Panc1 (cell line): ENCODE measurements around the gene TIMM29. TPM values are rescaled to one million over a fixed set of nuclear protein-coding genes. Genes with fewer than 3 reads are reported as not detected.

ENCODE experiments used
- ATAC-seq: fragments of 200-7000 bp; cut with Tn5 transposase; 2 replicates; pipeline ENCODE4 v1.9.1; 2020; ENCODE audit warnings: mild to moderate bottlenecking, moderate library complexity
- BruUV-seq: library from RNA; stranded (reverse); fragments of 400-500 nt; replicated peaks from 2 replicates; lab custom pipeline; 2021; lab: Mats Ljungman, UMichigan
- CTCF ChIA-PET: fragments of 300-600 bp; sonication (Branson Sonifier 250); formaldehyde crosslinking; loops from one replicate; lab custom pipeline; 2022; ENCODE audit warnings: antibody characterized with exemption; lab: Charles Lee
- POLR2A ChIA-PET: fragments of 300-600 bp; sonication (Branson Sonifier 250); formaldehyde crosslinking; loops from one replicate; lab custom pipeline; 2022; ENCODE audit warnings: antibody characterized with exemption; lab: Charles Lee
- DNase-seq: peaks from one replicate; pipeline ENCODE4 v3.0.0-alpha.2; 2010; ENCODE audit warnings: low read depth, low spot score
- H3K27ac ChIP-seq: 2 replicates; pipeline ENCODE4 v1.5.1; 2011; ENCODE audit warnings: mild to moderate bottlenecking, low read length, inconsistent platforms
- H3K27me3 ChIP-seq: fragments of 200-500 bp; sonication (Bioruptor generic); 2 replicates; pipeline ENCODE4 v1.6.0; 2014; ENCODE audit warnings: low read length, inconsistent platforms; ENCODE audit not compliant: control insufficient read depth, insufficient read depth
- H3K36me3 ChIP-seq: fragments of 200-500 bp; sonication (Bioruptor generic); 2 replicates; pipeline ENCODE4 v1.5.1; 2014; ENCODE audit warnings: inconsistent platforms, mild to moderate bottlenecking, low read length, moderate library complexity; ENCODE audit not compliant: control insufficient read depth, insufficient read depth
- H3K4me1 ChIP-seq: 2 replicates; pipeline ENCODE4 v1.5.1; 2011; ENCODE audit warnings: inconsistent platforms, mild to moderate bottlenecking, low read length, moderate library complexity; ENCODE audit not compliant: control insufficient read depth, insufficient read depth
- H3K4me3 ChIP-seq, 2 experiments: 2 replicates each; pipeline ENCODE4 v1.5.1; 2011 to 2012; ENCODE audit warnings: low read depth in 2 of 2, low read length in 2 of 2, mild to moderate bottlenecking in 2 of 2, inconsistent platforms in 1 of 2, moderate library complexity in 1 of 2
- H3K9me3 ChIP-seq: fragments of 200-500 bp; sonication (Bioruptor generic); 2 replicates; pipeline ENCODE4 v1.5.1; 2014; ENCODE audit warnings: low read depth, mild to moderate bottlenecking, inconsistent platforms, low read length, moderate library complexity; ENCODE audit not compliant: control insufficient read depth, insufficient read depth
- CTCF ChIP-seq: fragments of 450-650 bp; IDR thresholded peaks from 2 replicates; pipeline ENCODE4 v1.5.1; 2017; ENCODE audit warnings: mild to moderate bottlenecking
- POLR2AphosphoS5 ChIP-seq: IDR thresholded peaks from 2 replicates; pipeline ENCODE4 v1.6.1; 2012; ENCODE audit warnings: mild to moderate bottlenecking, low read depth, low read length, moderate library complexity
- REST ChIP-seq, 2 experiments: IDR thresholded peaks; 2 replicates each; pipeline ENCODE4 v1.6.1; 2011 to 2012; ENCODE audit warnings: low read depth in 2 of 2, control low read depth in 1 of 2, low read length in 1 of 2, mild to moderate bottlenecking in 1 of 2, moderate library complexity in 1 of 2; ENCODE audit not compliant: insufficient read depth in 1 of 2
- SIN3A ChIP-seq: IDR thresholded peaks from 2 replicates; pipeline ENCODE4 v1.6.1; 2012; ENCODE audit warnings: low read depth, mild to moderate bottlenecking, low read length, moderate library complexity, borderline replicate concordance; ENCODE audit not compliant: insufficient read depth
- TCF7L2 ChIP-seq: IDR thresholded peaks from 2 replicates; pipeline ENCODE4 v1.6.1; 2011; ENCODE audit warnings: mild to moderate bottlenecking, low read depth, low read length, inconsistent platforms
- in situ Hi-C: cut with HindIII; loops from 2 replicates; pipeline ENCODE4 v1.10.0; 2016; ENCODE audit warnings: low sequenced_read_pairs, low pct_unique_long_range_greater_than_20kb
- intact Hi-C: fragments of 100-400 bp; cut with micrococcal nuclease; formaldehyde crosslinking; loops from one replicate; pipeline ENCODE4 v1.10.0; 2022; ENCODE audit not compliant: unreplicated experiment
- total RNA-seq: library from RNA; stranded (reverse); gene quantifications from one replicate; pipeline ENCODE4 v1.2.1, GENCODE V29; 2021; ENCODE audit not compliant: unreplicated experiment

TIMM29 gene
- total RNA-seq, 1 experiment from 2014 or later: 16.5 TPM

GRCh38 chr19:10882108-10882457 is 46.5 kb upstream of the TIMM29 start:
- no peak for ATAC-seq
- no peak overlapping the region for H3K27ac ChIP-seq
- ChIA-PET POLR2A (no interaction called here), CTCF (interaction anchor here (0.7 kb wide), 1 partner anchor 46 kb away, joined by 9 read pairs; no protein-coding TSS in a partner anchor)
- H3K27me3 ChIP-seq: no peaks in the 10 kb centered on the region
- 0 out of 2 replicates have a peak, but pooled peaks cover 6% of the 10 kb centered on the region for H3K4me1 ChIP-seq
- intact Hi-C loops (no loop called here), in situ Hi-C loops (no loop called here)
- H3K4me3 ChIP-seq: no peak overlapping the region
- no peak for TF ChIP-seq REST (IDR thresholded peaks at IDR 0.05; ENCODE audit: insufficient read depth in 1 of 2, low read depth in 2 of 2, low read length in 1 of 2)
- no peak for TF ChIP-seq CTCF
- no peak for TF ChIP-seq SIN3A
- TF ChIP-seq TCF7L2: no peak
- TF ChIP-seq POLR2AphosphoS5: no peak
- no peaks in the 10 kb centered on the region for H3K9me3 ChIP-seq
- H3K36me3 ChIP-seq: no peaks in the 10 kb centered on the region
- no peak for DNase-seq
- BruUV-seq: no TSS peak

GRCh38 chr19:10884274-10884673 is 44.3 kb upstream of the TIMM29 start:
- intact Hi-C loops (no loop called here), in situ Hi-C loops (no loop called here)
- no peak for DNase-seq
- no peak for ATAC-seq
- CTCF ChIA-PET: no interaction called here
- Histone ChIP-seq H3K27me3 (no peaks in the 10 kb centered on the region), H3K9me3 (no peaks in the 10 kb centered on the region), H3K4me1 (0 out of 2 replicates have a peak, but pooled peaks cover 6% of the 10 kb centered on the region), H3K27ac (no peak overlapping the region), H3K4me3 (no peak overlapping the region), H3K36me3 (no peaks in the 10 kb centered on the region)
- POLR2A ChIA-PET: no interaction called here
- no peak for TF ChIP-seq TCF7L2
- TF ChIP-seq SIN3A: no peak
- TF ChIP-seq REST (IDR thresholded peaks at IDR 0.05; ENCODE audit: insufficient read depth in 1 of 2, low read depth in 2 of 2, low read length in 1 of 2): no peak
- no peak for TF ChIP-seq CTCF
- no peak for TF ChIP-seq POLR2AphosphoS5
- no TSS peak for BruUV-seq
